HUES48 (cell line): ENCODE data around the gene KIAA1210.

Source experiments
- H3K27ac ChIP-seq: one replicate; pipeline ENCODE4 v1.7.0; 2013; ENCODE audit warnings: low read depth, low read length, inconsistent platforms
- H3K27me3 ChIP-seq: 2 replicates; pipeline ENCODE4 v1.6.1; 2013; ENCODE audit warnings: mild to moderate bottlenecking, low read length; ENCODE audit not compliant: control insufficient read depth, insufficient read depth
- H3K36me3 ChIP-seq: 2 replicates; pipeline ENCODE4 v1.6.1; 2013; ENCODE audit warnings: low read length; ENCODE audit not compliant: control insufficient read depth, insufficient read depth
- H3K4me1 ChIP-seq: 2 replicates; pipeline ENCODE4 v1.6.1; 2013; ENCODE audit warnings: mild to moderate bottlenecking, low read length; ENCODE audit not compliant: control insufficient read depth, insufficient read depth
- H3K4me3 ChIP-seq: 2 replicates; pipeline ENCODE4 v1.5.1; 2013; ENCODE audit warnings: mild to moderate bottlenecking, low read depth, low read length
- H3K9ac ChIP-seq: 2 replicates; pipeline ENCODE4 v1.6.1; 2013; ENCODE audit warnings: mild to moderate bottlenecking, low read depth, low read length, moderate library complexity
- H3K9me3 ChIP-seq: 2 replicates; pipeline ENCODE4 v1.6.1; 2013; ENCODE audit warnings: low read length; ENCODE audit not compliant: control insufficient read depth, insufficient read depth

KIAA1210 gene

GRCh38 chrX:119071381-119071780 is 56.2 kb downstream of the KIAA1210 start:
- Histone ChIP-seq H3K4me3 (no peak overlapping the region), H3K9ac (no peak overlapping the region), H3K9me3 (no peaks in the 10 kb centered on the region; the same call in 1 of the 2 replicates), H3K27me3 (peaks cover 21% of the 10 kb centered on the region), H3K36me3 (no peaks in the 10 kb centered on the region), H3K4me1 (no peaks in the 10 kb centered on the region), H3K27ac (no peak overlapping the region)

- Histone ChIP-seq H3K36me3 (no peaks in the 10 kb centered on the region), H3K4me1 (no peaks in the 10 kb centered on the region), H3K27me3 (peaks cover 28% of the 10 kb centered on the region), H3K9ac (no peak overlapping the region), H3K9me3 (no peaks in the 10 kb centered on the region; the same call in 1 of the 2 replicates), H3K27ac (no peak overlapping the region), H3K4me3 (no peak overlapping the region)
Observed at GRCh38 chrX:119069762-119070161, 57.9 kb downstream of the KIAA1210 start.

GRCh38 chrX:119069128-119069527 is 58.5 kb downstream of the KIAA1210 start:
- Histone ChIP-seq H3K27me3 (peaks cover 30% of the 10 kb centered on the region), H3K27ac (no peak overlapping the region), H3K36me3 (no peaks in the 10 kb centered on the region), H3K4me1 (no peaks in the 10 kb centered on the region), H3K4me3 (no peak overlapping the region), H3K9me3 (no peaks in the 10 kb centered on the region; the same call in 1 of the 2 replicates), H3K9ac (no peak overlapping the region)

GRCh38 chrX:119067023-119067739 is 60.4 kb downstream of the KIAA1210 start:
- Histone ChIP-seq H3K27me3 (peaks cover 42% of the 10 kb centered on the region), H3K36me3 (no peaks in the 10 kb centered on the region), H3K4me3 (no peak overlapping the region), H3K9ac (no peak overlapping the region), H3K4me1 (0 out of 2 replicates have a peak, but pooled peaks cover 5% of the 10 kb centered on the region), H3K9me3 (no peaks in the 10 kb centered on the region), H3K27ac (no peak overlapping the region)

GRCh38 chrX:119063428-119063827 is 64.2 kb downstream of the KIAA1210 start:
- H3K27ac ChIP-seq = no peak overlapping the region
- H3K9ac ChIP-seq = no peak overlapping the region
- no peaks in the 10 kb centered on the region for H3K9me3 ChIP-seq
- no peaks in the 10 kb centered on the region for H3K36me3 ChIP-seq
- H3K4me3 ChIP-seq = no peak overlapping the region
- peaks cover 35% of the 10 kb centered on the region for H3K27me3 ChIP-seq
- H3K4me1 ChIP-seq = 0 out of 2 replicates have a peak, but pooled peaks cover 6% of the 10 kb centered on the region

- no peak overlapping the region for H3K27ac ChIP-seq
- H3K4me3 ChIP-seq = no peak overlapping the region
- no peaks in the 10 kb centered on the region for H3K9me3 ChIP-seq
- no peak overlapping the region for H3K9ac ChIP-seq
- no peaks in the 10 kb centered on the region for H3K36me3 ChIP-seq
- H3K4me1 ChIP-seq = 0 out of 2 replicates have a peak, but pooled peaks cover 6% of the 10 kb centered on the region
- peaks cover 30% of the 10 kb centered on the region for H3K27me3 ChIP-seq
Observed at GRCh38 chrX:119062750-119063374, 64.8 kb downstream of the KIAA1210 start.

- H3K9ac ChIP-seq = no peak overlapping the region
- H3K27me3 ChIP-seq = no peaks in the 10 kb centered on the region
- H3K4me3 ChIP-seq = no peak overlapping the region
- no peaks in the 10 kb centered on the region for H3K9me3 ChIP-seq
- H3K4me1 ChIP-seq = no peaks in the 10 kb centered on the region
- H3K36me3 ChIP-seq = no peaks in the 10 kb centered on the region
- H3K27ac ChIP-seq = no peak overlapping the region
Observed at GRCh38 chrX:119055687-119056086, 71.9 kb downstream of the KIAA1210 start.

- H3K9ac ChIP-seq = no peak overlapping the region
Observed at GRCh38 chrX:119045884-119046283, 81.7 kb downstream of the KIAA1210 start.

GRCh38 chrX:119042996-119043395 is 84.6 kb downstream of the KIAA1210 start:
- no peaks in the 10 kb centered on the region for H3K4me1 ChIP-seq
- no peaks in the 10 kb centered on the region for H3K27me3 ChIP-seq
- H3K9me3 ChIP-seq = no peaks in the 10 kb centered on the region
- no peaks in the 10 kb centered on the region for H3K36me3 ChIP-seq
- no peak overlapping the region for H3K9ac ChIP-seq
- H3K27ac ChIP-seq = no peak overlapping the region
- no peak overlapping the region for H3K4me3 ChIP-seq

More at GRCh38 chrX:119045884-119046283, 81.7 kb downstream of the KIAA1210 start:
- Histone ChIP-seq H3K9me3 (no peaks in the 10 kb centered on the region), H3K27ac (no peak overlapping the region), H3K36me3 (no peaks in the 10 kb centered on the region), H3K27me3 (no peaks in the 10 kb centered on the region), H3K4me3 (no peak overlapping the region), H3K4me1 (no peaks in the 10 kb centered on the region)

- Histone ChIP-seq H3K9me3 (no peaks in the 10 kb centered on the region), H3K36me3 (no peaks in the 10 kb centered on the region), H3K4me3 (no peak overlapping the region), H3K27ac (no peak overlapping the region), H3K9ac (no peak overlapping the region), H3K27me3 (no peaks in the 10 kb centered on the region), H3K4me1 (no peaks in the 10 kb centered on the region)
Observed at GRCh38 chrX:119042040-119042439, 85.6 kb downstream of the KIAA1210 start.

GRCh38 chrX:119041175-119041574 is 86.4 kb downstream of the KIAA1210 start:
- no peaks in the 10 kb centered on the region for H3K27me3 ChIP-seq
- no peaks in the 10 kb centered on the region for H3K36me3 ChIP-seq
- H3K4me3 ChIP-seq = no peak overlapping the region
- H3K9me3 ChIP-seq = no peaks in the 10 kb centered on the region
- H3K27ac ChIP-seq = peak overlapping the region; percentile 14
- no peaks in the 10 kb centered on the region for H3K4me1 ChIP-seq
- no peak overlapping the region for H3K9ac ChIP-seq
